CD14-positive monocyte (primary cell): Measurements from ENCODE around the gene CMYA5. TPM values are rescaled to one million over a fixed set of nuclear protein-coding genes. Genes with fewer than 3 reads are reported as not detected.

Source experiments
- DNase-seq, 3 donors: peaks; one replicate each; pipeline ENCODE4 v3.0.0-alpha.2; 2011 to 2022
- H2AFZ ChIP-seq: 2 replicates; pipeline ENCODE4 v1.6.0; 2012; ENCODE audit warnings: mild to moderate bottlenecking, low read depth, low read length, inconsistent platforms; ENCODE audit not compliant: insufficient read depth, poor library complexity, severe bottlenecking
- H3K27ac ChIP-seq, 2 donors: 1 replicate in 1 of 2; 2 replicates in 1 of 2; pipeline ENCODE4 v1.5.1; 2012 to 2013; ENCODE audit warnings: low read length in 2 of 2, control low read depth in 1 of 2, inconsistent platforms in 1 of 2, low read depth in 1 of 2, mild to moderate bottlenecking in 1 of 2
- H3K27me3 ChIP-seq, 2 donors: one replicate each; pipeline versions ENCODE4 v1.6.0 to v1.6.1; 2011 to 2013; ENCODE audit warnings: low read length in 2 of 2; ENCODE audit not compliant: control insufficient read depth in 2 of 2, insufficient read depth in 2 of 2
- H3K36me3 ChIP-seq, 2 donors: replicated peaks in 1 of 2; 1 replicate in 1 of 2; 2 replicates in 1 of 2; pipeline versions ENCODE4 v1.5.1 to v1.6.1; 2012 to 2013; ENCODE audit warnings: low read length in 2 of 2, control low read depth in 1 of 2, inconsistent platforms in 1 of 2, mild to moderate bottlenecking in 1 of 2; ENCODE audit not compliant: insufficient read depth in 2 of 2, control insufficient read depth in 1 of 2
- H3K4me1 ChIP-seq, 2 donors: 1 replicate in 1 of 2; 2 replicates in 1 of 2; pipeline versions ENCODE4 v1.5.1 to v1.6.1; 2012 to 2013; ENCODE audit warnings: low read length in 2 of 2, control low read depth in 1 of 2, inconsistent platforms in 1 of 2, mild to moderate bottlenecking in 1 of 2, moderate library complexity in 1 of 2; ENCODE audit not compliant: insufficient read depth in 2 of 2, control insufficient read depth in 1 of 2
- H3K4me2 ChIP-seq: replicated peaks from 2 replicates; pipeline ENCODE3; 2012; ENCODE audit warnings: low read length, moderate library complexity, mild to moderate bottlenecking; ENCODE audit not compliant: poor library complexity, severe bottlenecking; ENCODE audit errors: extremely low read depth
- H3K4me3 ChIP-seq, 3 experiments: fragments of 200-600 bp in 1 of 3; sonication (generic) in 1 of 3; replicated peaks in 1 of 3; 1 replicate in 2 of 3; 2 replicates in 1 of 3; pipeline ENCODE4 v1.5.1; 2011 to 2013; ENCODE audit warnings: low read length in 3 of 3, mild to moderate bottlenecking in 3 of 3, control low read depth in 2 of 3, low read depth in 2 of 3, inconsistent platforms in 1 of 3, moderate library complexity in 1 of 3
- H3K79me2 ChIP-seq: 2 replicates; pipeline ENCODE4 v1.6.0; 2012; ENCODE audit warnings: mild to moderate bottlenecking, control low read depth, inconsistent platforms, low read length, moderate library complexity; ENCODE audit not compliant: insufficient read depth
- H3K9ac ChIP-seq: 2 replicates; pipeline ENCODE4 v1.6.0; 2017; ENCODE audit warnings: low read length, mild to moderate bottlenecking; ENCODE audit not compliant: insufficient read depth, poor library complexity, severe bottlenecking
- H3K9me3 ChIP-seq, 2 donors: replicated peaks in 1 of 2; 1 replicate in 1 of 2; 2 replicates in 1 of 2; pipeline versions ENCODE4 v1.5.1 to v1.6.1; 2012 to 2013; ENCODE audit warnings: low read length in 2 of 2, control low read depth in 1 of 2; ENCODE audit not compliant: control insufficient read depth in 1 of 2, insufficient read depth in 1 of 2
- H4K20me1 ChIP-seq: 2 replicates; pipeline ENCODE4 v1.6.0; 2012; ENCODE audit warnings: mild to moderate bottlenecking, low read length, control low read depth, moderate library complexity; ENCODE audit not compliant: insufficient read depth
- H3K27ac Mint-ChIP-seq, 7 donors: one replicate each; pipeline ENCODE4 v1.8.0; 2020; ENCODE audit warnings: mild to moderate bottlenecking in 7 of 7, mixed read lengths in 7 of 7, moderate library complexity in 6 of 7, inconsistent platforms in 2 of 7
- H3K27me3 Mint-ChIP-seq, 3 donors: one replicate each; pipeline ENCODE4 v1.8.0; 2021 to 2022; ENCODE audit warnings: low read depth in 3 of 3, mild to moderate bottlenecking in 3 of 3, mixed read lengths in 3 of 3, moderate library complexity in 3 of 3, inconsistent platforms in 1 of 3
- H3K36me3 Mint-ChIP-seq, 2 donors: one replicate each; pipeline ENCODE4 v1.8.0; 2020; ENCODE audit warnings: mixed read lengths in 2 of 2, inconsistent platforms in 1 of 2, mild to moderate bottlenecking in 1 of 2
- H3K4me1 Mint-ChIP-seq: one replicate; pipeline ENCODE4 v1.8.0; 2020; ENCODE audit warnings: mild to moderate bottlenecking, mixed read lengths
- H3K4me3 Mint-ChIP-seq, 2 donors: one replicate each; pipeline ENCODE4 v1.8.0; 2020; ENCODE audit warnings: mild to moderate bottlenecking in 2 of 2, mixed read lengths in 2 of 2, moderate library complexity in 1 of 2
- H3K9me3 Mint-ChIP-seq, 7 donors: one replicate each; pipeline ENCODE4 v1.8.0; 2020 to 2022; ENCODE audit warnings: mixed read lengths in 7 of 7, mild to moderate bottlenecking in 6 of 7, moderate library complexity in 6 of 7, inconsistent platforms in 2 of 7
- CTCF ChIP-seq: fragments of 200-600 bp; IDR thresholded peaks from one replicate; pipeline ENCODE4 v1.8.0; 2022; ENCODE audit warnings: antibody characterized with exemption, mild to moderate bottlenecking
- WGBS: methylation state at CpG from one replicate; pipeline ENCODE4 v1.1.5; 2013; ENCODE audit warnings: missing lambda C conversion rate; ENCODE audit not compliant: insufficient coverage; 5-methylcytosine and 5-hydroxymethylcytosine counted together
- intact Hi-C, 2 donors: fragments of 100-400 bp; cut with micrococcal nuclease; formaldehyde crosslinking; loops; one replicate each; pipeline versions ENCODE4 v1.15.0 to v1.15.1; 2023
- polyA plus RNA-seq, 3 donors: library from polyadenylated mRNA; depleted of rRNA in 1 of 3; unstranded in 2 of 3; stranded (reverse) in 1 of 3; fragments of 300-500 nt in 2 of 3; fragments of >200 nt in 1 of 3; fragmentation: Illumina TruSeq in 2 of 3; gene quantifications; 1 replicate in 2 of 3; 2 replicates in 1 of 3; pipeline ENCODE4 v1.2.3, GENCODE V29; 2012 to 2021

The CMYA5 gene
- polyA plus RNA-seq, 3 donors = 0.01 to 0.17 TPM; not detected in 1

GRCh38 chr5:79840084-79840990, 150.7 kb downstream of the CMYA5 start:
- no peaks in the 10 kb centered on the region for H3K27me3 ChIP-seq
- Mint-ChIP-seq H3K27me3 (peaks cover 3 to 8% (median 4%) of the 10 kb centered on the region in 3 donors), H3K4me3 (no peak overlapping the region), H3K27ac (no peak overlapping the region), H3K36me3 (no peaks in the 10 kb centered on the region), H3K9me3 (peaks cover 0 to 2% (median 0%) of the 10 kb centered on the region in 7 donors), H3K4me1 (no peaks in the 10 kb centered on the region)
- H3K36me3 ChIP-seq = no peaks in the 10 kb centered on the region
- no peak overlapping the region for H3K9ac ChIP-seq
- no peak overlapping the region for H3K4me2 ChIP-seq
- WGBS = 78% methylated on average over 4 of the region's 7 CpGs
- intact Hi-C loops = no loop called here
- H4K20me1 ChIP-seq = no peaks in the 10 kb centered on the region
- no peaks in the 10 kb centered on the region for H3K9me3 ChIP-seq
- no peak overlapping the region for H3K27ac ChIP-seq
- H3K4me3 ChIP-seq = no peak overlapping the region
- no peak overlapping the region for H2AFZ ChIP-seq
- TF ChIP-seq CTCF = no peak
- no peaks in the 10 kb centered on the region for H3K4me1 ChIP-seq
- no peak for DNase-seq
- H3K79me2 ChIP-seq = no peaks in the 10 kb centered on the region

GRCh38 chr5:79841172-79841571, 151.5 kb downstream of the CMYA5 start:
- Histone ChIP-seq H3K79me2 (no peaks in the 10 kb centered on the region), H3K27ac (no peak overlapping the region), H3K9me3 (no peaks in the 10 kb centered on the region), H3K4me3 (no peak overlapping the region), H3K4me2 (no peak overlapping the region), H3K27me3 (no peaks in the 10 kb centered on the region), H2AFZ (no peak overlapping the region), H3K4me1 (no peaks in the 10 kb centered on the region), H4K20me1 (no peaks in the 10 kb centered on the region), H3K36me3 (no peaks in the 10 kb centered on the region), H3K9ac (no peak overlapping the region)
- TF ChIP-seq CTCF = no peak
- Mint-ChIP-seq H3K36me3 (no peaks in the 10 kb centered on the region), H3K4me3 (no peak overlapping the region), H3K9me3 (peaks cover 0 to 2% (median 0%) of the 10 kb centered on the region in 7 donors), H3K27me3 (peaks cover 3 to 8% (median 4%) of the 10 kb centered on the region in 3 donors), H3K27ac (no peak overlapping the region), H3K4me1 (no peaks in the 10 kb centered on the region)
- intact Hi-C loops = no loop called here
- no peak for DNase-seq
